Bone marrow (tissue), 2 donors: ENCODE results near the gene RFC5.
"Not testable (repeated sequence)": the region's sequence is repeated elsewhere in the genome, so short reads cannot be mapped to it uniquely, and the experiment has no call there.

Experiments used
- DNase-seq, 2 donors: peaks; one replicate each; lab custom pipeline; 2025; lab: John Stamatoyannopoulos, UW

RFC5 gene, protein sequence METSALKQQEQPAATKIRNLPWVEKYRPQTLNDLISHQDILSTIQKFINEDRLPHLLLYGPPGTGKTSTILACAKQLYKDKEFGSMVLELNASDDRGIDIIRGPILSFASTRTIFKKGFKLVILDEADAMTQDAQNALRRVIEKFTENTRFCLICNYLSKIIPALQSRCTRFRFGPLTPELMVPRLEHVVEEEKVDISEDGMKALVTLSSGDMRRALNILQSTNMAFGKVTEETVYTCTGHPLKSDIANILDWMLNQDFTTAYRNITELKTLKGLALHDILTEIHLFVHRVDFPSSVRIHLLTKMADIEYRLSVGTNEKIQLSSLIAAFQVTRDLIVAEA

DNA sequence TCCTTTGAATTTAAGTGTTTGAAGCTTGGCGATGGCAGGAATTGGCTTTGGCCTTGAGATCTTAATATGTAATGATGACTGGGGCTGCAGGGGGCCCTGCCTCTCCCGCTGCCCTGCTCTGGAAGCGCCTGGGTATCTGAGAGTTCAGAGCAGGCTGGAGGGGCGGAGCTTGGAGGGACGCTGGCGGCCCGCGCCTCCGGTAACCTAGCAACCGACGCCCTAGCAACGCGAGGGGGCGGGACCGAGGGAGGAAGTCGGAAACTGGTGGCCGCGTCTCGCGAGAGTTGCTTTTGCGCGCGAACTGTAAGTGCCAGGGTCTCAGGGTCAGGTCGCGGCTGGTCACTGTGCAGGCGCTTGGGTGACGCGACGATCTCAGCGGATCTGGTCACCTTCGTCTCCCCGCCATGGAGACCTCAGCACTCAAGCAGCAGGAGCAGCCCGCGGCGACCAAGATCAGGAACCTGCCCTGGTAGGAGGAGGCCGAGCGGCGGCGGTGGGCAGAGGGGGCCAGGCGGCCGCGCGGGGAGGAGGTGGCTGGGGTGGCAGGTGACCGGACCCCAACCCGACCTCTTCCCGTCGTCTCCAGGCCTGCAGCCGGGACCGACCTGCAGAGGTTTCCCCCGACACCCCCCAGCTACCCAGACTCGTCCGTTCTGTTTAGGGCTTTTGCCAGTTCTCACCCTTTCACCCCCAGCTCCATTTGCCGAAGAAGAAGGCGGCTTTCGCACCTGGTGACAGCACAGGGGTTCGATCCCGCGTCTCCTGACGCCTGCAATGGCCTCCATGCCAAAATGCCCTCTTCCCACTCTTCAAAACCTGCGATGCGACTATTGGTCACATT lies at the start of gene RFC5:
RFC5 (plus strand) TSS at position 280 of the 841 bp plus-strand sequence; CDS start at position 405, 125 bp downstream.
- peak; percentile 91 to 95 for DNase-seq

DNA sequence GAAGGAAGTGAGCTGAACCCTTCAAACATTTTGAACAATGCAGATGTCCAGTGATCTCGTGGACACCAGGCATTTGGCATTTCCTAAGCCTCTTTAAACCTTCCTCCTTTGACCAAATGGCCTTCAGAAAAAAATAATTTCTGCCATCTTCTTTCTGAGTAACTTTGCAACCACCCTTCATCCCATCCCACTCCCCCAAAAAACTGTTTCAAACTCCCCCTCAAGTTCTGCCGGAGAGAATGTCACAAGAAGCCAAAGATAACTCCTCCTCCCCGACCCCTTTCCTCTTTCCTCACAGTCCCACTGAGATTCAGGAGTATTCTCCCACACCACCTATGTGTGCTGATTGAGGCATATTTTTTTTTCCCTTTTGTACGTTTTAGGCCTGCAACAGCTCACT lies 49.5 kb upstream of the RFC5 start:
- no peak for DNase-seq

DNA sequence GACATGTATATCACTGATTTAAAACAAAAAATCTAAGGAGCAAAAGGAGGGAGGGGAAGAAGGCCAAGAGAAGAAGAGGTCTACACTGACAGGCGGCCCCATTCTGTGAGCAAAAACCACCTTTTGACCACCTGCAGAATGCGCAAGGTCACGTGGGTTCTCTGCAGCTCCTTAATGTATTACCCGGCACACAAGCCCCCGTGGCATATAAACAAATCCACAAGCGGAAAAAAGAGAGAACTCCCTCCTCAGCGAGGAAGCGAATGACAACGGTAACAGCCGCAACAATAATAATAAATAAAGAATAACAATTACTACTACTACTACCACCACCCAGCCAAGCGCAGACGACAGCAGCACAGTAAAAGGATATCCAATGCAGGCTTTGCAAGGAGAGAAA lies 49.0 kb upstream of the RFC5 start:
- DNase-seq, result no peak

DNA sequence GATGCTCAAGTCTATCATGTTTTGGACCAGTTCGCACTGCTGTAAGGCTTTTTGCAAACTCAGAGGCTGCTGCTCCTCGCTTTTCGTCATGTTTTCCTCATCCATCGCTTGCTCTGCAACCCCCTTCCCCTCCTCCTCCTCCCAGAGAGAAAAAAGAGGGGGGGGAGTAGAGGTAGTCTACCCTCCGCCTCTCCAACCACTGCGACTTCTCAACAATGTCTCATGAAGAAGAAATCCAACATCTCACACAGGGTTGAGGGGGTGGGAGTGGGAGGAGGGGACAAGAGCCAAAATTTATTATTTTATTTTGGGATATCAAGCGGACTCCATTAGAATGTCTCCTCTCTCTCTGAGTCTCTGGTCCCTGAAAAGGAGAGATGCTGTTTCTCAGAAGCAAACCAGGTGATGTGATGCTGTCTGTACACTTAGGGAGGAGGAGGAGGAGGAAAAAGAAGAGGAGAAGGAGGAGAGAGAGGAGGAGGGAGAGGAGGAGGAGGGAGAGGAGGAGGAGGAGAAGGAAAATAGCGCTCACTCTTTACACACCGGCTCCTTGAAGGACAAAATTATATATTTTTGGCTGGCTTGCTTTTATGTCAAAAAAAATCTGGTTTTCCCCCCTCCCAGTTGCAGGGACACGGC lies 48.2 kb upstream of the RFC5 start:
- no peak for DNase-seq

DNA sequence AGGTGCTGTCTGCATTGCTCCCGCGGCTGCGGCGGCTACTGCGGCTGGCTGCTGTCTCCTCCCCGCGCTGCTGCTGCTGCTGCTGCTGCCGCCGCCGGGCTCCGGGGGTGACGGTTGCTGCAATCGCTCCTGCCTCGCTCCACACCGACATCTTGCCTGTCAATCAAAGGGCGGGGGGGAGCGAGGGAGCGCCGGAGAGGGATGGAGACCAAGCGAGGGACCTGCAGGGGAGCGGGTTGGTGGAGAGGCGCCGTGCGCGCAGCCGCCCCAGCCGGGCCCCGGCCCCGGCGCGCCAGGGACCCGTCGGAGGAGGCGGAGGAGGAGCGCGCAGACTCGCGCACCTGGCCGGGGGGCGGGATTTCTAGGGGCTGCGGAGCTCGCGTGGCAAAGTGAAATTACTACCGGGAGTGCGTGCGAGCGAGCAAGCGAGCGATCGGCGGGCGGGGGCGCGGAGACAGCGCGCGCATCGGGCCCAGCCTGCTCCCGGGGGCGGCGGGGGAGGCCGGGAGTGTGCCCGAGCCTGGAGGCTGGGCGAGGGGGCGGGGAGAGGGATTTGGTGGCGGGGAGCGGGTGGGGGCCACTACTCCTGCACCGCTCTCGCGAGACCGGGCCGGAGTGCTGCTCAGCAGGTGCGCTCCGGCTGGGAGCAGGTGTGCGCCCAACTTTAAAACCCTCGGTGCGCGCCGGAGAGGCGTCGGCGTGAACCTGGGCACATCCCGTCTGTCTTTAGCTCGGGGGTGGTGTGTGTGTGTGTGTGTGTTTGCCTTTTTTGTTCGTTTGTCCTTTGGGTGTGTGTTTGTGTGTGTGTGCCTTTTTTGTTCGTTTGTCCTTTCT lies 47.5 kb upstream of the RFC5 start, which contains the start of gene KSR2:
KSR2 (minus strand) TSS at position 165 of the 834 bp plus-strand sequence. CDS start 735 bp downstream, outside the sequence.
- no peak for DNase-seq

DNA sequence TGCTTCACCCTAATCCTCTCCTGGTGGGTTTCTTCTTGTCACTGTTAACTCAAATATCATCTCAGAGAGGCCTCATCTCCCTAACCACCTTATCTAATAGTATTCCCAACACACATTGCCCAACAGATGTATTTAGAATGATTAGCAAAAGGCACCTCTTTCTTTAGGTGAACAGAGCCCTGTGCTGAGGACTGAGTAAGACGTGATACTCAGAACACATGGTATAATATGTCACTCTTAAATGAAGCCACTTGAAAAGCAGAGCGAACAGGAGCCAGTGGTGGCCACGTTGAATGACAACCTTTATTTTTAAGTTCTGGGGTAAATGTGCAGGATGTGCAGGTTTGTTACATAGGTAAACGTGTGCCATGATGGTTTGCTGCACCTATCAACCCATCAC lies 46.2 kb upstream of the RFC5 start:
- DNase-seq, result no peak

DNA sequence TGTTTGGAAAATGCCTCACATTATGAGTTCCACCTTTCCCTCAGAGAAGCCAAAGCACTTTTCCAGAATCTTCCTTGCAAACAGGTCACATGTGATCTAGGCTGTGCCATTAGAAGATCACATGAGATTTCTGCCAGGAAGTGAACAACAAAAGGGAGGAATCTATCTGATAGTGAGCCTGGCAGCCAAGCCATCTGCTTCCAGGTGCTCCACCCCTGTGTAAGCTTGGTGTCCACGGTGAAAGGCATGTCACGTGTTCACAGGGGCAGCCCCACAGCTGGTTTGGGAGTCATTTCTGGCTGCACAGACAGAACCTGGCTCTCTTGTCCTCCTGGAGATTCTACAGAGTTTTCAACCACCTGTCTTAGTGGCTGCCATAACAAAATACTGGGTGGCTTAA lies 44.2 kb upstream of the RFC5 start:
- no peak for DNase-seq

DNA sequence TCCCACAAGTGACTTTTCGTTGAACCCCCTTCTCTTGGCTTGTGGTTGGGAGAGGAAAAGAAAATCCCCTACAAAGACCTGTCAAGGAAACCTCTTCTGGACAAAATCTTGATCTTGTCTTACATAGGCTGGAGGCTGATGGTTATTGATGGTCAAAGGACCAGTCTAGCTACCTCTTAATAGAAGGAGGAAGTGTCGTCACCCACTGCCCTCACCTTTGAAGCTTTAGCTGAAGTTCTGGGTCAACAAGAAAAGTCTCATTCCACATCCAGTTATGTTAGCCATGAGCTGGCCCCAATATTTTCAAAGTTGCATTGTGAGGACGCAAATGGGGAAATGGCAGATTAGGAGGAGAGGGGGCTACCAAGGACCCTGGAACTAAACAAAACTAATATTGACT lies 41.5 kb upstream of the RFC5 start:
- DNase-seq, result no peak

DNA sequence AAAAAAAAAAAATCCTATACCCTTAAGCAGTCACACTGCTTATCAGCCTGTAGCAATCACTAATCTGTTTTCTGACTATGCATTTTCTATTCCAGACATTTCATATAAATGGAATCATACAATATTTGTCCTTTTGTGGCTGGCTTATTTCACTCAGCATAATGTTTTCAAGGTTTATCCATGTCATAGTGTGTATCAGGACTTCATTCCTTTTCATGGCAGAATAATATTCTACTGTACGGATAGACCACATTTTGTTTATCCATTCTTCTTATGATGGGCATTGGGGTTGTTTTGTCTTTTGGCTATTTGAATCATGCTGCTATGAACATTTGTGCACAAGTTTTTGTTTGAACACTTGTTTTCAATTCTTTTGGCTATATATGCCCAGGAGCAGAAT lies 39.1 kb upstream of the RFC5 start:
- DNase-seq, result no peak

DNA sequence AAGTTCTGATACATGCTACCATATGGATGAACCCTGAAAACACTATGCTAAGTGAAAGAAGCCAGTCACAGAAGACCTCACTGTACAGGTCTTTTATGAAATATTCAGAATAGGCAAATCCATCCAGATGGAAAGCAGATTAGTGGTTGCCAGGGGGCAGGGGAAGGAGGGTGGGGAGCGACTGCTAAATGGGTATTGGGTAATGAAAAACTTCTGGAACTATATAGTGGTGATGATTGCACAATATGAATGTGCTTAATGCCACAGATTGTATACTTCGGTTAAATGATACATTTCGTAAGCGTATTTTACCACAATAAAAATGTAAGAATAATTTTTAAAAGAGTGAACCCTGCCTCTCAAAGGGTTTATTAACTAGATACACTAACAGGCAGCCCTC lies 35.9 kb upstream of the RFC5 start:
- DNase-seq, result no peak

DNA sequence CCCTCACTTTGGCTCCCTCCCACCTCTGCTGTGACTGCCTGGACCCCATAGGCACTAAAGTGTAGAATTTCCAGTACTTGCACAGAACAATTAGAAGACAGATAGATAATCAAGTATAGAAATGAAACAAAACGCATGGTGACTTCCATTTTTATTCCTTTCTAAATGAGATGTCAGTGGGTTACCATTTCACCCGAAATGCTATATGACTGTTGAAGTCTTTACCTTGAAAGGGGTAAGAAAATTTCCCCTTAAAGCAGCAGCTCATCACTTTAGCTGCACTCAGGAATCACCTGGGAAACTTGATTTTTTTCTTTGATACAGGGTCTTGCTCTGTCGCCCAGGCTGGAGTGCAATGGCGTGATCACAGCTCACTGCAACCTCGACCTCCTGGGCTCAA lies 35.2 kb upstream of the RFC5 start:
- no peak for DNase-seq

DNA sequence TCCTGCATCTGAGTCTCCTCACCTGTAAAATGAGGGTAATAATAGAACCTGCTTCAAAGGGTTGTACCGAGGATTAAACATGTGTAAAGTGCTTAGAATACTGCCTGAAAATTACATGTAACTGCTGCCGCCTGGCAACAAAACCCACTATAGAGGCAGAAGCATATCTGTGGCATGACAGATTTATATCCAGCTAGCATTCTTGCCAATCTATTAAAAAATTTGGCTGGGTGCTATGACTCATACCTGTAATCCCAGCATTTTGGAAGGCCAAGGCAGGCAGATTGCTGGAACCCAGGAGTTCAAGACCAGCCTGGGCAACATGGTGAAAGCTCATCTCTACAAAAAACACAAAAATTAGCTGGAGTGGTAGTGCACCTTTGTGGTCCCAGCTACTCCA lies 31.3 kb upstream of the RFC5 start:
- no peak for DNase-seq

DNA sequence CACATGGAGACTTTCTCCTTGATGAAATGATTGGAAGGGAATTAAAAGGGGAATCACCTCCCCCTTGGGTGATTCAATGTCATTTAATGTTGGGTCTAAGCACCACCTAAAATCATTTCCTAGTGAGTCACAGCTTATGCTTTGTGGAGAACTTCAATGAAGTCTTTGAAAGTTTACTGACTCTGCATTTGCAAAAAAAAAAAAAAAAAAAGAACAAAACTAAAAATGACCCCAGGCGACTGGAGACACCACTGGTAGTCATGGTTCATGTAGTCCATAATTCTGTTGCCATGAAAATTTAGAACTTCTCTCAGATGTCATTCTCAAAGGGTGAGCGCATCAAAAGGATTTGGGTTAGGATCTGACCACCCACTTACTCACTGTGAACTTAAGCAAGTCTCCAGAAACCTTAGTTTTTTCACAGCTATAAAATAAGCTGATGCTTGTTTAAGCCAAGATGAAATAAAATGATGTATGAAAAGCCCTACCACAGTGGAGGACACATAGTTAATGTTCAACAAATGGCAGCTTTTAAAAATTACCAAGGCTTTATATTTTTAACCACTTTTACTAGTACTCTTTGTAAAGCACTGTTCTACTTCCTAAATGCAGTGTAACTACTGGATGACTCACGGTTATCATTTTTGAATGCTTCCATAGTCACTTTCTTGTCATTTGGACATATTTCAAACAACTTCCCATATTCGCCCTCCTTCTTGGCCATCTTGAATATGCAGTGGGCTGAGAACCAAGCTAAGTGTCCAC lies 29.6 kb upstream of the RFC5 start:
- no peak for DNase-seq

DNA sequence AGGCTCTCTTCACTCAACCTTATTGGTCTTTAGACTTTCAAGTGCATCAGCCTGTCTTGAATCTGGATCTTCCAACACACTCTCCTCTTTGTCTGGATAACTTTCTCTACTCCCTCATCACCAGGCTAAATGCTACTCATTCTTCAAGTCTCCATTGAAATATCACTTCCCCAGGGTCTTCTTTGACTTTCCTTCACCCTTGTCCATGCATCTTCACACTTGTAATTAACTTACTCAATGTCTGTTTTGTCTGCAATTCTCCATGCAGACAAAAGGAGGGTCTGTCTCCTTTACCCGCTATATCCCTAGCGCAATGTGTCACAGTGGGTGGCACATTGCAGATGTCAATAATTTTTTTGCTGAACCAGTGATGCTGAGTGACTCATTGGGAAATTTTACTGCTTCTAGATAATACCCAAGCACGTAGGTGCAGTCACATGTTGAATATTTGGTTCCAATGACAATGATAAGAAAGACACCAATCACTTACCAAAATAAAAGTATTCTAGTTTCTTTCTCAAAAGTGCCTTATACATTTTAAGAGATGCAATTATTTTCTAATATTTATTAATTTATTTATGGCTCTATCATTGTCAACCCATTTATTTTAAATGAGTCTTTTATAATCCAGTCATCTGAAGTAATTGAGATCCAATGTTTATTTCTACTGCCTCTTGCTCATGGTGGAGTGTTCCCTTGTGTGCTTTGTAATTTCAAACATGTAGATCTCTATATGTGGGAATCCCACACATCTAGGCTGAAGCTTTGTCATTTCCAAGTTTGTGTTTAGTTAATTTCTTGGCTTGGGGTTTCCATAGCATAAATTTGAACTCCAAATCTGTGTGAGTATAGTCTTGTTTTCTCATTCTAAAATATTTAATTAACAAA lies 21.7 kb upstream of the RFC5 start:
- no peak for DNase-seq

DNA sequence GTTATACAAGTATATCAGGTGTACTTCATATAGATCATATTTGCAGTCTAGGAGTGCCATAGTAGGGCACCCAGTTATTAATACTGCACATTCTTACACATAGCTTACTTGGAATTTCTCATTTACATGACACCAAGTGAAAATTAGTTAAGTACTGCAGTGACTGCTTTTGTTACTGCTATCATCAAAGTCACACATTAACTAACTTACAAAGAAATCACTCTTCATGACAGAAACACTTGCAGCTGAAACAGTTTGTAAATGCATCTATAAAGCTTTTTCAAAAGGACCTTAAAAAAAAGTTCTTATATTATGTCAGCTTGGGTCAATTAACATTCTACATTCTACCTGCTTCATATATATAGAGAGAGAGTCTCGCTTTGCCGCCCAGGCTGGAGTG lies 17.8 kb upstream of the RFC5 start:
- no peak for DNase-seq

DNA sequence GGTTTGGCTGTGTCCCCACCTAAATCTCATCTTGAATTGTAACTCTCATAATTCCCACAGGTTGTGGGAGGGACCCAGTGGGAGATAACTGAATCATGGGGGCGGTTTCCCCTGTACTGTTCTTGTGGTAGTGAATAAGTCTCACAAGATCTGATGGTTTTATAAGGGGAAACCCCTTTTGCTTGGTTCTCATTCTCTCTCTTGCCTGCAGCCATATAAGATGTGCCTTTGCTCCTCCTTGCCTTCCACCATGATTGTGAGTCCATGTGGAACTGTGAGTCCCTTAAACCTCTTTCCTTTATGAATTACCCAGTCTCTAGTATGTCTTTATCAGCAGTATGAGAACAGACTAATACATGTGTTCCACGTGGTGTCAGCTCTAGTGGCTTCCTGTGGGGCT lies 16.7 kb upstream of the RFC5 start:
- not testable (repeated sequence) for DNase-seq

DNA sequence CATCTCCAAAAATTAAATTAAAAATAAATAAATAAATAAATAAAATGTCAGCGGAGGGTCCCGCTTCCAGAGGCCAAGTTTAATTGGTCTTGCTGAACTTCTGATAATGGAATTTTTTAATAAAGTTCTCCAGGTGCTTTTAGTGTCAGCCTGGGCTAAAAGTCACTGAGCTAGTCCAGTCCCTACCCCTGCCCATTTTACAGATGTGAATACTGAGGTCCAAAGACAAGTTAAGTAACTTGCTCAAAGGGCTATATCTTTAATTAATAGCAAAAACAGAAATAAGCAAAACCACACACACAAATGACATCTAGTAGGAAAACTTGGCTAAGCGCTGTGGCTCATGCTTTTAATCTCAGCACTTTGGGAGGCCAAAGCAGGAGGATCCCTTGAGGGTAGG lies 5.6 kb upstream of the RFC5 start:
- no peak for DNase-seq

DNA sequence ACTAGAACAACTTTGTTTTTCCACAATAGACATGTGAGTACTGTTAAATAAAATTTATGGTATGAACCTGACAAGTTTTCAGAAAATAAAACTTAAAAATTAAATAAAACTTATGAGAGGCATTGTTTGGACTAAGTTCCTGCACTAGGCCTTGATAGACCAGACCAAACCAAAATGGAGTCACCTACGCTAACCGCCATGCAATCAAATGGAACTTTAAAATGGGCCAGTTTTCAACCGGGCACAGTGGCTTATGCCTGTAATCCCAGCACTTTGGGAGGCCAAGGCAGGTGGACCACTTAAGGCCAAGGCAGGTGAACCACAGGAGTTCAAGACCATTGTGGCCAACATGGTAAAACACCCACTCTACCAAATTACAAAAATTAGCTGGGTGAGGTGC lies 5.1 kb upstream of the RFC5 start:
- no peak for DNase-seq

DNA sequence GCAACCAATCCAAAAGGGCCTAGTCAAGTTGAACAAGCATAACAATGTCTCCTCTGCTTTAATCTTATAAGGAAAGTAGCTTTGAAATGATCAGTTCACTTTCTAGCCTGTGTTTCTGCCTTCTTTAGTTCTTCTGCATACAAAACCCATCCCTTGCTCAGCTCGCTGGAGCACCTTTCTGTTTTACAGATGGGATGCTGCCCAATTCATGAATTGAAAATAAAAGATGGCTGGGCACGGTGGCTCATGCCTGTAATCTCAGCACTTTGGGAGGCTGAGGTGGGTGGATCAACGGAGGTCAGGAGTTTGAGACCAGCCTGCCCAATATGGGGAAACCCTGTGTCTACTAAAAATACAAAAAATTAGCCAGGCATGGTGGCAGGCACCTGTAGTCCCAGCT lies 4.5 kb upstream of the RFC5 start:
- no peak for DNase-seq

DNA sequence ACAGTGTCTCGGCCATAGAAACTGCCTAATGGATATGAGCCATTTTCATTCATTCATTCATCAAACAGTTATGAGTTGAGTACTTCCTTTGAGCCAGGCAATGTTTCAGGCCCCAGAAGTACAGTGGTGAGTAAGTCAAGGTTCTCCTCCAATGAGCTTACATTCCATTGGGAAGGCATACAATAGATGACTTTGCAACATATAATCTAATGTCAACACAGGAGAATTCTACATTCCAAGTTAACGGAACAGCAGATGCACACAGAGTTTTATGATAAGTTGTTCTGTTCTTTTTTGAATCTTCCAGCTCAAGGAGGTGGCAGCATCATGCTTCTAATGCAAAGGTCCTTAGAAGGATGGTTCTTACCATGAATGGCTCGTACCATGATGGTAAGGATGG lies 3.2 kb upstream of the RFC5 start:
- DNase-seq, result no peak
